Neural progenitor cell (in vitro differentiated cells): ENCODE measurements around the gene SLC37A1. TPM values are rescaled to one million over a fixed set of nuclear protein-coding genes. Genes with fewer than 3 reads are reported as not detected.

Source experiments
- DNase-seq: peaks from one replicate; pipeline ENCODE4 v3.0.0-alpha.2; 2016; ENCODE audit warnings: low spot score
- H2AFZ ChIP-seq: fragments of 200-600 bp; sonication (generic); replicated peaks from 2 replicates; pipeline ENCODE4 v1.6.1; 2016; ENCODE audit warnings: antibody characterized with exemption
- H3F3A ChIP-seq: fragments of 200-600 bp; sonication (generic); 2 replicates; pipeline ENCODE4 v1.6.1; 2016; ENCODE audit warnings: antibody characterized with exemption, low read depth
- H3K27ac ChIP-seq: fragments of 200-600 bp; sonication (generic); 2 replicates; pipeline ENCODE4 v1.5.1; 2016; ENCODE audit warnings: mild to moderate bottlenecking
- H3K27me3 ChIP-seq: fragments of 200-600 bp; sonication (generic); 2 replicates; pipeline ENCODE4 v1.6.1; 2016; ENCODE audit warnings: mild to moderate bottlenecking, moderate library complexity
- H3K36me3 ChIP-seq: fragments of 200-600 bp; sonication (generic); 2 replicates; pipeline ENCODE4 v1.5.1; 2016
- H3K4me1 ChIP-seq: fragments of 200-600 bp; sonication (generic); 2 replicates; pipeline ENCODE4 v1.6.1; 2016; ENCODE audit warnings: mixed run types
- H3K4me2 ChIP-seq: fragments of 200-600 bp; sonication (generic); 2 replicates; pipeline ENCODE4 v1.6.1; 2016
- H3K4me3 ChIP-seq: fragments of 200-600 bp; sonication (generic); 2 replicates; pipeline ENCODE4 v1.5.1; 2016
- H3K79me2 ChIP-seq: fragments of 200-600 bp; sonication (generic); 2 replicates; pipeline ENCODE4 v1.6.1; 2016; ENCODE audit warnings: low read depth
- H3K9ac ChIP-seq: fragments of 200-600 bp; sonication (generic); 2 replicates; pipeline ENCODE4 v1.6.1; 2016
- H3K9me3 ChIP-seq: fragments of 200-600 bp; sonication (generic); 2 replicates; pipeline ENCODE4 v1.5.1; 2016; ENCODE audit warnings: low read depth
- H4K20me1 ChIP-seq: fragments of 200-600 bp; sonication (generic); 2 replicates; pipeline ENCODE4 v1.6.1; 2016; ENCODE audit warnings: low read depth
- H3K27ac Mint-ChIP-seq: 3 replicates; pipeline ENCODE4 v1.8.0; 2021; ENCODE audit warnings: mixed read lengths
- H3K27me3 Mint-ChIP-seq: 2 replicates; pipeline ENCODE4 v1.8.0; 2022; ENCODE audit warnings: low read depth, mild to moderate bottlenecking, inconsistent platforms, moderate library complexity, mixed read lengths; ENCODE audit not compliant: insufficient read depth
- H3K36me3 Mint-ChIP-seq: 3 replicates; pipeline ENCODE4 v1.8.0; 2021; ENCODE audit warnings: mixed read lengths
- H3K4me1 Mint-ChIP-seq: 3 replicates; pipeline ENCODE4 v1.8.0; 2021; ENCODE audit warnings: mixed read lengths
- H3K4me3 Mint-ChIP-seq: 3 replicates; pipeline ENCODE4 v1.8.0; 2021; ENCODE audit warnings: mild to moderate bottlenecking, moderate library complexity, mixed read lengths
- H3K9me3 Mint-ChIP-seq: 3 replicates; pipeline ENCODE4 v1.8.0; 2020; ENCODE audit warnings: mixed read lengths
- CTCF ChIP-seq: fragments of 200-600 bp; sonication (generic); IDR thresholded peaks from 2 replicates; pipeline ENCODE4 v1.5.1; 2017; ENCODE audit warnings: antibody characterized with exemption, mild to moderate bottlenecking
- EZH2 ChIP-seq: fragments of 200-600 bp; sonication (generic); IDR thresholded peaks from 2 replicates; pipeline ENCODE4 v1.6.1; 2017; ENCODE audit warnings: antibody characterized with exemption, mild to moderate bottlenecking, moderate library complexity
- EZH2phosphoT487 ChIP-seq: fragments of 200-600 bp; sonication (generic); IDR thresholded peaks from 2 replicates; pipeline ENCODE4 v1.6.1; 2017; ENCODE audit warnings: antibody characterized with exemption
- total RNA-seq: library from RNA; depleted of rRNA; stranded (reverse); fragments of >200 nt; gene quantifications from 2 replicates; pipeline ENCODE4 v1.2.3, GENCODE V29; 2015; ENCODE audit warnings: low replicate concordance

Gene SLC37A1
- total RNA-seq, 1 donor from 2014 or later: 1.2 TPM

GRCh38 chr21:42572906-42573495 is 59.3 kb downstream of the SLC37A1 start:
- peaks cover 27% of the 10 kb centered on the region for H3K4me1 Mint-ChIP-seq
- Histone ChIP-seq H3K4me2 (no peak overlapping the region), H4K20me1 (no peaks in the 10 kb centered on the region), H3K9ac (no peak overlapping the region), H3K27ac (no peak overlapping the region), H3K4me3 (no peak overlapping the region), H2AFZ (no peak overlapping the region), H3F3A (no peaks in the 10 kb centered on the region), H3K27me3 (no peaks in the 10 kb centered on the region), H3K79me2 (no peaks in the 10 kb centered on the region), H3K36me3 (peaks cover 12% of the 10 kb centered on the region), H3K9me3 (peaks cover 8% of the 10 kb centered on the region), H3K4me1 (peaks cover 14% of the 10 kb centered on the region)
- H3K27ac Mint-ChIP-seq: no peak overlapping the region
- H3K4me3 Mint-ChIP-seq: peak overlapping the region; percentile 41
- peaks cover 18% of the 10 kb centered on the region for H3K9me3 Mint-ChIP-seq
- no peaks in the 10 kb centered on the region for H3K27me3 Mint-ChIP-seq
- H3K36me3 Mint-ChIP-seq: peaks cover 10% of the 10 kb centered on the region
- TF ChIP-seq EZH2phosphoT487 (no peak), EZH2 (no peak), CTCF (no peak)
- no peak for DNase-seq

- Mint-ChIP-seq H3K9me3 (peaks cover 22% of the 10 kb centered on the region), H3K27me3 (peaks cover 2% of the 10 kb centered on the region), H3K36me3 (peaks cover 10% of the 10 kb centered on the region), H3K4me1 (peaks cover 27% of the 10 kb centered on the region), H3K27ac (no peak overlapping the region), H3K4me3 (no peak overlapping the region)
- no peak overlapping the region for H2AFZ ChIP-seq
- TF ChIP-seq EZH2phosphoT487 (no peak), CTCF (no peak), EZH2 (no peak)
- no peak for DNase-seq
- peaks cover 12% of the 10 kb centered on the region for H3K36me3 ChIP-seq
- H3K4me1 ChIP-seq: peaks cover 14% of the 10 kb centered on the region
- H3K9me3 ChIP-seq: peaks cover 8% of the 10 kb centered on the region
- H3K4me3 ChIP-seq: no peak overlapping the region
- no peaks in the 10 kb centered on the region for H3K27me3 ChIP-seq
- H3F3A ChIP-seq: no peaks in the 10 kb centered on the region
- no peak overlapping the region for H3K4me2 ChIP-seq
- no peaks in the 10 kb centered on the region for H3K79me2 ChIP-seq
- H3K27ac ChIP-seq: no peak overlapping the region
- H3K9ac ChIP-seq: no peak overlapping the region
- H4K20me1 ChIP-seq: no peaks in the 10 kb centered on the region
Observed at GRCh38 chr21:42574234-42575027, 60.8 kb downstream of the SLC37A1 start.

GRCh38 chr21:42575111-42575510 is 61.5 kb downstream of the SLC37A1 start:
- H3K9ac ChIP-seq: no peak overlapping the region
- H3K4me2 ChIP-seq: no peak overlapping the region
- peaks cover 8% of the 10 kb centered on the region for H3K9me3 ChIP-seq
- no peak overlapping the region for H2AFZ ChIP-seq
- no peak overlapping the region for H3K27ac Mint-ChIP-seq
- peaks cover 12% of the 10 kb centered on the region for H3K36me3 ChIP-seq
- no peak overlapping the region for H3K27ac ChIP-seq
- no peaks in the 10 kb centered on the region for H4K20me1 ChIP-seq
- TF ChIP-seq EZH2phosphoT487: no peak
- TF ChIP-seq CTCF: no peak
- no peak for TF ChIP-seq EZH2
- no peaks in the 10 kb centered on the region for H3K79me2 ChIP-seq
- peaks cover 2% of the 10 kb centered on the region for H3K27me3 Mint-ChIP-seq
- peaks cover 10% of the 10 kb centered on the region for H3K36me3 Mint-ChIP-seq
- no peaks in the 10 kb centered on the region for H3K27me3 ChIP-seq
- peaks cover 25% of the 10 kb centered on the region for H3K4me1 Mint-ChIP-seq
- no peak overlapping the region for H3K4me3 ChIP-seq
- no peaks in the 10 kb centered on the region for H3F3A ChIP-seq
- no peak overlapping the region for H3K4me3 Mint-ChIP-seq
- H3K9me3 Mint-ChIP-seq: peaks cover 22% of the 10 kb centered on the region
- DNase-seq: no peak
- peaks cover 14% of the 10 kb centered on the region for H3K4me1 ChIP-seq
